Measurements from ENCODE around the gene FBXL14.

The FBXL14 gene

GRCh38 chr12:1536817-1537216, 57.6 kb downstream of the FBXL14 start:
- H3K4me2 ChIP-seq = peak overlapping the region; percentile 94; the same call in 1 of the 2 replicates
- H2AFZ ChIP-seq (ENCODE audit: low read depth) = no peak overlapping the region
- H3K4me3 ChIP-seq (IDR thresholded peaks at IDR 0.05; ENCODE audit: insufficient read depth, low read depth, low read length) = no peak overlapping the region
- peaks cover 100% of the 10 kb centered on the region for H3K79me2 ChIP-seq (ENCODE audit: insufficient read depth, low read depth)
- no peaks in the 10 kb centered on the region for H3K27me3 ChIP-seq (ENCODE audit: insufficient read depth, low read depth)
- H3K9ac ChIP-seq = no peak overlapping the region
- no peak for TF ChIP-seq CTCF (conservative IDR thresholded peaks at IDR 0.05; ENCODE audit: low read depth, low read length)
- no peak overlapping the region for H3K27ac ChIP-seq
- H3K36me3 ChIP-seq (ENCODE audit: insufficient read depth) = peaks cover 8% of the 10 kb centered on the region; the same call in 1 of the 2 replicates
- H4K20me1 ChIP-seq (ENCODE audit: insufficient read depth) = peaks cover 65% of the 10 kb centered on the region
- H3K4me1 ChIP-seq (ENCODE audit: low read depth, poor library complexity, severe bottlenecking) = peaks cover 75% of the 10 kb centered on the region

DNA sequence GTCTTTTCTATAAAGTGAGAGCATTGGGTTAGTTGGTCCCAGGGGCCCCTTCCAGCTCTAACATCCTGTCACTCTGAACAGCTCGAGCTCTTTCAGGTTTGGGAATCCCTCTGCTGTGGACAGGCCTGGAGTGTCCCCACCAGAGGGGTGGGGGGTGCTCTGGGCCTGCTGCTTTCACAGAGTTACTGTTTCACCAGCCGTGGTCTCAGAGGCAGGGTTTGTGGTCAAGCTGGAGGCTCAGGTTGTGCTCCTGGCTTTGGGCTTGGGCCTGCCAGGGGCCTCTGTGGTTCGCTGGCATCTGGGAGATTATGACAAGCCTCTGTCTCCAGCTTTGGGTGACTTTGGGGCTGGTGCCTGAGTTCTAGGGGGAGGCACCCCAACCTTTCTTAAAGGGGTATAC, 59.6 kb downstream of the FBXL14 start:
- peaks cover 56% of the 10 kb centered on the region for H3K4me1 ChIP-seq (ENCODE audit: low read depth, poor library complexity, severe bottlenecking)
- H3K4me2 ChIP-seq = peak overlapping the region; percentile 94
- H4K20me1 ChIP-seq (ENCODE audit: insufficient read depth) = peaks cover 53% of the 10 kb centered on the region
- H3K79me2 ChIP-seq (ENCODE audit: insufficient read depth, low read depth) = peaks cover 90% of the 10 kb centered on the region
- H3K36me3 ChIP-seq (ENCODE audit: insufficient read depth) = peaks cover 5% of the 10 kb centered on the region; the same call in 1 of the 2 replicates
- no peak for TF ChIP-seq CTCF (conservative IDR thresholded peaks at IDR 0.05; ENCODE audit: low read depth, low read length)
- H3K4me3 ChIP-seq (IDR thresholded peaks at IDR 0.05; ENCODE audit: insufficient read depth, low read depth, low read length) = no peak overlapping the region
- peak overlapping the region; percentile 94 for H3K27ac ChIP-seq
- H2AFZ ChIP-seq (ENCODE audit: low read depth) = no peak overlapping the region
- H3K27me3 ChIP-seq (ENCODE audit: insufficient read depth, low read depth) = no peaks in the 10 kb centered on the region
- H3K9ac ChIP-seq = peak overlapping the region; percentile 94; the same call in 1 of the 2 replicates

- peak overlapping the region; percentile 94 for H3K27ac ChIP-seq
- H3K9ac ChIP-seq = peak overlapping the region; percentile 94
These were observed 60.6 kb downstream of the FBXL14 start for GRCh38 chr12:1533602-1534304.

DNA sequence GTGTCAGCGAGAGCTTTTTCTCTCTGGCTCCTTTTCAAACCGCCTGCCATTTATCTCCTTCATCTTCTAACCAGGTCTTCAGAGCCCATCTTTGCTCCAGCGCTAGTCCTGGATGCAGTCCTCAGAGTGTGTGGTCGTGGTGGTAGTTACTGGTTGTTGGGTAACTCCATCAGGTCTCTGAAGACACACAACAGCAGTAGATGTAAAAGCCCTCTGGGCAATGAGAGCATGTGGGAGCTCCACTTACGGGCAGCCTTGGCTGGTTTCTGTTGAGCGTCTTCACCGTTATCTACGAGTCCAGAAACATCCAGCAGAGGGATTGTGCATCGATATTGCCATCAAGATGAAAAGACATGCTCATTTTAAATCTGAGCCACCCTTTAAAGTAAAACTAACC, 61.2 kb downstream of the FBXL14 start:
- peak overlapping the region; percentile 94 for H3K4me2 ChIP-seq
- no peaks in the 10 kb centered on the region for H3K27me3 ChIP-seq (ENCODE audit: insufficient read depth, low read depth)
- H3K27ac ChIP-seq = peak overlapping the region; percentile 94
- peaks cover 53% of the 10 kb centered on the region for H3K4me1 ChIP-seq (ENCODE audit: low read depth, poor library complexity, severe bottlenecking)
- peaks cover 5% of the 10 kb centered on the region; the same call in 1 of the 2 replicates for H3K36me3 ChIP-seq (ENCODE audit: insufficient read depth)
- peaks cover 90% of the 10 kb centered on the region for H3K79me2 ChIP-seq (ENCODE audit: insufficient read depth, low read depth)
- H3K9ac ChIP-seq = peak overlapping the region; percentile 94
- TF ChIP-seq CTCF (conservative IDR thresholded peaks at IDR 0.05; ENCODE audit: low read depth, low read length) = peak; percentile 27; the same call in 1 of the 2 replicates
- H4K20me1 ChIP-seq (ENCODE audit: insufficient read depth) = peaks cover 40% of the 10 kb centered on the region
- H2AFZ ChIP-seq (ENCODE audit: low read depth) = no peak overlapping the region
- H3K4me3 ChIP-seq (IDR thresholded peaks at IDR 0.05; ENCODE audit: insufficient read depth, low read depth, low read length) = no peak overlapping the region

More at GRCh38 chr12:1533602-1534304, 60.6 kb downstream of the FBXL14 start:
- H3K4me3 ChIP-seq (IDR thresholded peaks at IDR 0.05; ENCODE audit: insufficient read depth, low read depth, low read length) = no peak overlapping the region
- peak overlapping the region; percentile 94 for H3K4me2 ChIP-seq
- TF ChIP-seq CTCF (conservative IDR thresholded peaks at IDR 0.05; ENCODE audit: low read depth, low read length) = 0 out of 2 replicates have a peak, but pooled peaks have one; percentile 9
- peaks cover 90% of the 10 kb centered on the region for H3K79me2 ChIP-seq (ENCODE audit: insufficient read depth, low read depth)
- H4K20me1 ChIP-seq (ENCODE audit: insufficient read depth) = peaks cover 44% of the 10 kb centered on the region
- H3K4me1 ChIP-seq (ENCODE audit: low read depth, poor library complexity, severe bottlenecking) = peaks cover 53% of the 10 kb centered on the region
- H3K27me3 ChIP-seq (ENCODE audit: insufficient read depth, low read depth) = no peaks in the 10 kb centered on the region
- peaks cover 5% of the 10 kb centered on the region; the same call in 1 of the 2 replicates for H3K36me3 ChIP-seq (ENCODE audit: insufficient read depth)
- H2AFZ ChIP-seq (ENCODE audit: low read depth) = no peak overlapping the region
